BJ (cell line): Measurements from ENCODE around the gene GEMIN8. TPM values are rescaled to one million over a fixed set of nuclear protein-coding genes. Genes with fewer than 3 reads are reported as not detected.

ENCODE experiments used
- CTCF ChIA-PET: fragments of 350-600 bp; formaldehyde crosslinking; extraction: SDS; loops from one replicate; lab custom pipeline; 2021; ENCODE audit warnings: antibody characterized with exemption, inconsistent platforms; lab: Yijun Ruan, JAX
- POLR2A ChIA-PET: fragments of 300-600 bp; sonication (Branson Sonifier 250); formaldehyde crosslinking; extraction: SDS; loops from one replicate; lab custom pipeline; 2021; ENCODE audit warnings: antibody characterized with exemption; lab: Charles Lee
- DNase-seq: peaks from one replicate; pipeline ENCODE4 v3.0.0-alpha.2; 2011; ENCODE audit warnings: low read depth
- H3K27me3 ChIP-seq: 2 replicates; pipeline ENCODE4 v1.6.0; 2011; ENCODE audit warnings: low read length; ENCODE audit not compliant: control insufficient read depth, insufficient read depth
- H3K36me3 ChIP-seq: 2 replicates; pipeline ENCODE4 v1.5.1; 2011; ENCODE audit warnings: low read length; ENCODE audit not compliant: control insufficient read depth, insufficient read depth
- H3K4me3 ChIP-seq: 2 replicates; pipeline ENCODE4 v1.5.1; 2011; ENCODE audit warnings: low read depth, mild to moderate bottlenecking, control low read depth, low read length
- polyA plus RNA-seq: library from polyadenylated mRNA; depleted of rRNA; stranded (reverse); fragments of >200 nt; gene quantifications from 2 replicates; pipeline ENCODE4 v1.2.3, GENCODE V29; 2011
- TF ChIP-seq, protein P1 (sequence below): IDR thresholded peaks from 2 replicates; pipeline ENCODE4 v1.5.1; 2011; ENCODE audit warnings: low read depth, mild to moderate bottlenecking, control low read depth, inconsistent platforms, low read length, moderate library complexity; ENCODE audit not compliant: insufficient read depth

GEMIN8 gene
- polyA plus RNA-seq, 1 experiment = 21.5 TPM

DNA sequence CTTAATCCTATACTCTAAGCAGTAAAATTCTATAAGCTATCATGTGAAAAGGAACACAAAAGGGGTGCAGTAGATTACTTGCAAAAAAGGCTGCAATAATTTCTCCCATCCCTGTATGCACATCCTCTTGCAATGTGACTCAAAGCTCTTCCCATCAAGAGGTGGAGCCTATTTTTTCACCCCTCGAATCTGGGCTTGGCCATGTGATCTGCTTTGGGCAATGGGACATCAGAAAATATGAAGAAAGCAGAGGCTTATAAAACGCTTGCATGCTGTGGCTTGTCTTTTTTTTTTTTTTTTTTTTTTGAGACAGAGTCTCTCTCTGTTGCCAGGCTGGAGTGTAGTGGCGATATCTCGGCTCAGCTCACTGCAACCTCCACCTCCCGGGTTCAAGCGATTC, 33.0 kb downstream of the GEMIN8 start:
- no peak for DNase-seq
- no peak overlapping the region for H3K4me3 ChIP-seq
- TF ChIP-seq, protein P1, sequence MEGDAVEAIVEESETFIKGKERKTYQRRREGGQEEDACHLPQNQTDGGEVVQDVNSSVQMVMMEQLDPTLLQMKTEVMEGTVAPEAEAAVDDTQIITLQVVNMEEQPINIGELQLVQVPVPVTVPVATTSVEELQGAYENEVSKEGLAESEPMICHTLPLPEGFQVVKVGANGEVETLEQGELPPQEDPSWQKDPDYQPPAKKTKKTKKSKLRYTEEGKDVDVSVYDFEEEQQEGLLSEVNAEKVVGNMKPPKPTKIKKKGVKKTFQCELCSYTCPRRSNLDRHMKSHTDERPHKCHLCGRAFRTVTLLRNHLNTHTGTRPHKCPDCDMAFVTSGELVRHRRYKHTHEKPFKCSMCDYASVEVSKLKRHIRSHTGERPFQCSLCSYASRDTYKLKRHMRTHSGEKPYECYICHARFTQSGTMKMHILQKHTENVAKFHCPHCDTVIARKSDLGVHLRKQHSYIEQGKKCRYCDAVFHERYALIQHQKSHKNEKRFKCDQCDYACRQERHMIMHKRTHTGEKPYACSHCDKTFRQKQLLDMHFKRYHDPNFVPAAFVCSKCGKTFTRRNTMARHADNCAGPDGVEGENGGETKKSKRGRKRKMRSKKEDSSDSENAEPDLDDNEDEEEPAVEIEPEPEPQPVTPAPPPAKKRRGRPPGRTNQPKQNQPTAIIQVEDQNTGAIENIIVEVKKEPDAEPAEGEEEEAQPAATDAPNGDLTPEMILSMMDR = no peak
- CTCF ChIA-PET = no interaction called here
- no peaks in the 10 kb centered on the region for H3K27me3 ChIP-seq
- POLR2A ChIA-PET = no interaction called here
- no peaks in the 10 kb centered on the region for H3K36me3 ChIP-seq

DNA sequence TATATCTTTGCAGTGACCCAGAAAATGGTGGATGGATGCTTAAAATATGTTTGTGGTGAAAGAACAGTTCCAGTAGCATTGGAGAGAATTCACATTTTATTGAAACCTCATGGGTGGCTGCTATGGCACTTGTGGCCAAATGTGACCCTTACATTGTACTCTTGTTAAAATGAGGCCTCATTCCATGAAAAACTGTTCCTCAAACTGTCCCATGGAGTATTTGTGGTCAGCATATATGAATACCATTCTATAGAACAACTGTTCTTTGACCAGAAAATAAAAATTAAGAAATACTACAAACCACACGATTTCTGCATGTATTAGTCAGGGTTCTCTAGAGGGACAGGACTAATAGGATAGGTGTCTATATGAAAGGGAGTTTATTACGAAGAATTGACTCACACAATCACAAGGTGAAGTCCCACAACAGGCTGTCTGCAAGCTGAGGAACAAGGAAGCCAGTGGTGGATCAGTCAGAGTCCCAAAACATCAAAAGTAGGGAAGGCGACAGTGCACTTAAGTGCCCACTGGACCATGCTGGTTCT, 35.1 kb downstream of the GEMIN8 start:
- ChIA-PET CTCF (no interaction called here), POLR2A (no interaction called here)
- H3K4me3 ChIP-seq = no peak overlapping the region
- H3K27me3 ChIP-seq = no peaks in the 10 kb centered on the region
- no peaks in the 10 kb centered on the region for H3K36me3 ChIP-seq
- no peak for DNase-seq
- TF ChIP-seq, protein P1 = no peak

DNA sequence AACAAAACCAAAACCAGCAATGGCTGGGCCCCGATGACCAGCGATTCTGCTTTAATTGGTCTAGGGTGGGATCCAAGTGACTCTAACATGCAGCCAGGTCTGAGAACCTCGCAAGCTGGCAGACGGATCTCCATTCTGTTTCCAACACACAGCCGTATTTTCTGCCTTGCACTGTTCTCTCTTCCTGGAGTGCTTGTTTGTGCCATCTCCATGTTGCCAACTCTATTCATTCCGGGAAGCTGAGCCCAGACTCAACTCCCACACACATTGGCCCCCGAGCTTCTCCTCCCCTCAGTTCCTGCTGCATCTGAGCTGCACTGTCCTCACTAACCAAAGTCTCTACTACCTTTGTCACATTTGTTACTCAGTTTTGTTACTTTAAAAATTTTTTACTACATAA, 35.6 kb downstream of the GEMIN8 start:
- H3K4me3 ChIP-seq = no peak overlapping the region
- ChIA-PET POLR2A (no interaction called here), CTCF (no interaction called here)
- no peak for DNase-seq
- no peaks in the 10 kb centered on the region for H3K36me3 ChIP-seq
- H3K27me3 ChIP-seq = no peaks in the 10 kb centered on the region
- TF ChIP-seq, protein P1 = no peak

DNA sequence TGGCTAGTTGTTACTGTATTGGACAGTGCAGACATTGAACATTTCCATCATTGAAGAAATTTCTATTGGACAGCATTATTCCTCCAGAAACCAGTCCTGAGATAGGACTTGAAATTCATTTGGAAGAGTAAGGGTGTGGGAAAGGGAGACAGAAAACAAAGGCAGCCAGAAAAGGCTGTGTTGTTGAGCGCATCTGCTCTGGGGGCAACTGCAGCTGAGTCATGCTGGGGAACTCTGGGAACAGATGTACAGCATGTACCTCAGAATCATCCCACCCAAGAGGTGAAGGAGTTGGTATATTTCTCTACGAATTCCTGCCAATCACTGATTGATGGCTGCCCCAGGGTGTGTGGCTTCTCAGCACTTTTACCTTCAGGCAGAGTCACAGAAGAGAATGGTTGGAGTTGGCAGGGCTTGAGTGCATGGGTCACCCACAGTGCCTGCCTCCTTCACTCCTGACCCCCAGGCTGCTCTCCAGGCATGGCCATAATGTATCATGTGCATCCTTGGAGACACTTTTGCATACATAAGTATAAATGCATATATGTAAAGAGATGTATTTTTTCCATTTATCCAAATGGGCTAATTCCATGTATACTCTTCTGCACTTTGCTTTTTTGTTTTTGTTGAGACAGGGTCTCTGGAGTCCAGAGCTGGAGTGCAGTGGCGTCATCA, 39.4 kb downstream of the GEMIN8 start:
- DNase-seq = no peak
- TF ChIP-seq, protein P1 = no peak
- Histone ChIP-seq H3K27me3 (no peaks in the 10 kb centered on the region), H3K4me3 (no peak overlapping the region), H3K36me3 (no peaks in the 10 kb centered on the region)
- POLR2A ChIA-PET = no interaction called here
- CTCF ChIA-PET = no interaction called here

DNA sequence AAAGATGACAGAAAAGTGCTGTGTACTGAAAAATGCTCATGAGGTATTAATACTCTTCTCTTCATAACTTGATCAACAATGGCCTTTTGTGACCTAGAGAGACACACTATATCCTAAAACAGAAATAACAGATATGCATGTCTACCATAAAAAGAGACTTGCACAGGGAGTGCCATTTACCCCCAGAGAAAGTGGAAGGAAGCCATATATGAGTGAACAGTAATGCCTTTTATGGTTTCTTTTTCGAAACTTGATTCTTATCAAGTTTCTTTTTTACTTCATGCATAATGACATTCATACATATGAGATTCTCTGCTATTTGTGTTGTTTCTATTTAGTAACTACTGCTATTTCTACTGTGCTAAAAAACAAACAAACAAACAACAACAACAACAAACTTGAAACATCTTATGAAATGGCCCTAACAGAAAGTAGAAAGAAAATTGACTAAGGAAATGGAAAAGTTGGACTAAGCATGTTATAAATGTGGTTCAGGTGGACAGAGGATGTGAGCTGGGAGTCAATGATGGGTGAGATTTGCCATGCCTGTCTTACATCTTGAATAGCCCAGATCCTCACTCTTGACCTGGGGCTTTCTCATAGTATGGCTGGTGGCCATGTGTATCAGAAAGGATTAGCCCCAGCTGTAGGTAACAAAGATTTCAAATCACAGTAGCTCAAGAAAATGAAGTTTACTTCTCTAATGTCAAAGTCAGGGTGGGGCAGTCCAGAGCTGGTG, 43.8 kb downstream of the GEMIN8 start:
- CTCF ChIA-PET = no interaction called here
- no peak for DNase-seq
- Histone ChIP-seq H3K36me3 (no peaks in the 10 kb centered on the region), H3K27me3 (no peaks in the 10 kb centered on the region), H3K4me3 (no peak overlapping the region)
- TF ChIP-seq, protein P1 = no peak
- POLR2A ChIA-PET = no interaction called here
